ENCODE data around the gene DST.

The DST gene

DNA sequence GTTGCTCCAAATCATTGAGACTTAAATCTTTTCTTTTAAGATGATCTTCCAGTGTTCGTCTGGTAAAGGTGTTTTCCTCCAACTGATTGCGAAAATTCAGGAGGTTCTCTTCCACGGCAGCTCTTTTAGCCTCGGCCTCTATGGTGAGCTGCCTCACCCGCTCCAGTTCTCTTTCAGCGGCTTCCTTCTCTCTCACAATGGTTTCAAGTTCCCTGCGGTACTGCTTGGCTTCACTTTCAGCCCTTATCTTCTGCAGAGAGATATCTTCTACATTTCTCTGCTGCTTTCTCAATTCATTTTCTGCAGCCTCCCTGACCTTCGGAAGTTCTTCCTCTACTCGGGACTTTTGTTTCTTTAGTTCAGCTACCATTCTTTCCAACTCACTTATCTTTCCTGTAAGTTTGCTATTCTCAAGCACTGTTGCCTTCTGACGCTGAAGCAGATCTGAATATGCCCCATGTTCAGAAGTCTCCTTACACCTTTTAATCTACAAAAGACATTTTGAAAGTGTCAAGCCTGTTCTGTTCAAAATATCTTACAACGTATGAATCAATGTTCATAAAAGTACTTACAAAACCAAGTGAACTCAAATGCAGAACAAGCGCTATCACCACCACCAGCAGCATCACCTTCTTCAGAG lies 22.3 kb downstream of the DST start:
- DNase-seq, result no peak

- no peak for DNase-seq
Observed at GRCh38 chr6:56618050-56618449, 24.6 kb downstream of the DST start.

- no peak for DNase-seq
Observed at GRCh38 chr6:56616967-56617366, 25.7 kb downstream of the DST start.

DNA sequence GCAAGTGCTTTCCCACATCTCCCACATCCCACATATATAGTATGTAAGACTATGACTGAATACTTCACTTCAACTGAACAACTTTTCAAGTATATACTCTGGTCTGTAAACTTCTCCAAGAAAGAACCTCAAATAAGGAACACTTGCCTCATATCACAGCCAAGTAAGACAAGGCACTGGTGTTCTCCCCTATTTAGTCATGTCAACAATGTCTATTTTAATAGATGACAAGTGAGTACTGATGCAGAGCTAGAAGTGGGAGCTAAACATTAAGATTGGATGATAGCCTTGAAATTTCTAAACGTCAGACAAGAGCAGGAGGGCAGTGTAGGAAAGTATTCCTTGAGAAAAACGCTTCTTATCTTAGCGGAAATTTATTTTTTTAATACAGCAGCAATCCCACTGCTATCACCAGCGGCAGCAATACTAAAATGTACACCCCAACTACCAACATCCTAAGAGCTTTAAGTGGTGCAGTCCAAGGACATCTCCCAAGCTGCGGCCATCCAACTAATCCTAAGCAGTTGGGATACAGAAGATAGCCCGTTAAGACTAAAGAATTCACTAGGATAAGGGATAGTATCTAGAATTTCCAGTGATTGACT lies 29.3 kb downstream of the DST start:
- no peak for DNase-seq

- DNase-seq, result no peak
Observed at GRCh38 chr6:56608332-56608731, 34.4 kb downstream of the DST start.

- DNase-seq, result no peak
Observed at GRCh38 chr6:56607111-56607752, 35.5 kb downstream of the DST start.

- DNase-seq, result no peak
Observed at GRCh38 chr6:56605435-56605834, 37.3 kb downstream of the DST start.

- DNase-seq, result no peak
Observed at GRCh38 chr6:56604186-56604585, 38.5 kb downstream of the DST start.

- DNase-seq, result no peak
Observed at GRCh38 chr6:56601390-56601789, 41.3 kb downstream of the DST start.

DNA sequence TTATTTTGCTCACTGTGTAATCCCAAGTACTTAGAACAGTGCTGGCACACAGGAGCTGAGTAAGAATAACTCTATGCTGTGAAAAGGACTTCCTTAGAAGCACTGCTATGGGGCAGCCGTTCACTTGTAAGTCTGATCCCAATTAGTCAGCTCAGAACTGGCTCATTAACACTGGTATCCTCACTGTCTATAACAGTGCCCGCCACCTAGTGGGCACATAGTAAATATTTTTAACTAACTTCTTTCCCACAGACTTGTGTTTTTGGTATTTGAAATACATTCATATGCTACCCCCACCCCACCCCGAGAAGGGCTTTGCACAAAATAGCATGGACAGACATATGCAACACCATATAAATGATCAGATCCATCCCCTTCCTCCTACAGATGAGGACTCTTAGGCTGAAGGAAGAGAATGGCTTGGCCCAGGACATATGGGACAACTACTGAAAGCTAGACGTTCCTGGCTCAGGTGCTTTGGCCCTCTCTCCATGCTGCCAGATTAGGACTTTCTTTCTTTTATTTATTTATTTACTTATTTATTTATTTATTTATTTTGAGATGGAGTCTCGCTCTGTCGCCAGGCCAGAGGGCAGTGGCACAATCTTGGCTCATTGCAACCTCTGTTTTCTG lies 47.1 kb downstream of the DST start:
- peak; percentile 69 for DNase-seq

GRCh38 chr6:56594699-56595098 lies 48.0 kb downstream of the DST start:
- no peak for DNase-seq

GRCh38 chr6:56593801-56594318 lies 48.8 kb downstream of the DST start:
- DNase-seq, result no peak

DNA sequence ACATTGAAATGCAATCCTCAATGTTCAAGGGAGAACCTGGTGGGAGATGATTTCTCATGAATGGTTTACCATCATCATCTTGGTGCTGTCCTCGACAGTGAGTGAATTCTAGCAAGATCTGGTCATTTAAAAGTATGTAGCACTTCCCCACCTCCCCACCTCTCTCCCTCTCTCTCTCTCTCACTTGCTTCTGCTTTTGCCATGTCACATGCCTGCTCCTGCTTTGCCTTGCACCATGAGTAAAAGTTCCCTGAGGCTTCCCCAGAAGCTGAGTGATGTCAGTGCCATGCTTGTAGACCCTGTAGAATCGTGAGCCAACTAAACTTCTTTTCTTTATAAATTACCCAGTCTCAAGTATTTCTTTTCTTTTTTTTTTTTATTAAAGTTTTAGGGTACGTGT lies 60.5 kb downstream of the DST start:
- no peak for DNase-seq

- DNase-seq, result no peak
Observed at GRCh38 chr6:56581296-56581925, 61.3 kb downstream of the DST start.

GRCh38 chr6:56580271-56580670 lies 62.4 kb downstream of the DST start:
- DNase-seq, result no peak

GRCh38 chr6:56579155-56579851 lies 63.4 kb downstream of the DST start:
- no peak for DNase-seq

DNA sequence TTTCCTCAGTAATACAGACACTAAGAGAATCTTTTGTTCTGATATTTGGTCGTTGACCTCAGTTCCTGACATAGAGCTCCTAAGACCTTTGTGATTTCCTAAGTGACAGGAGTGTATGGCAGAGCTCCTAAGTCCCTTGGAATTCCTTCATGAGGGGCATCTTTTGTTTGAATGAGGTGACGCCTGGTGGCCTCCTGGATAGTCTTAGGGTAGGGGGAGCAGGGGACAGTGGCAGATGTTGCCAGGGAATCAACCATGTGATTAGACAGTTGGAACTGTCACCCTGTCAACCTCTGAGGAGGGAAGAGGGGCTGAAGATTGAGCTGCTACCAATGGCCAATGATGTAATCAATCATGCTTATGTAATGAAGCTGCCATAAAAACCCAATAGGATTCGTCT lies 67.0 kb downstream of the DST start:
- DNase-seq, result no peak

DNA sequence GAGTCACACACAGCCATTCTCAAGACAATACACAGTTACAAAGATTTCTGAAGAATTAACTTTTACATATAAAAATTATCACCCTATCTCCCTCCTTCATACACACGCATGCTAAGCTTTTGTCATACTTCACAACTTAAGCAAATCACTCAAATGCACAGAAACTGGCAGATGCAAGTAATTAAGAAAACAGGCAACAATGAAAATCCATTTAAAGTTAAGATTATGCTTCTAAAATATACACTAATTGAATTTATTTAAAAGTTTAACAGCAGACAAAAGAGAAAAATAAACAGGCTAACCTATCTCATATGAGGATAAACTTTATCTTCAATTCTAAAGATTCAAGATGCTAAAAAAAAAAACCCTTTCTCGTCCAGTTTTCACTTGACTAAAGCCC lies 68.4 kb downstream of the DST start:
- DNase-seq, result no peak

GRCh38 chr6:56573624-56574023 lies 69.1 kb downstream of the DST start:
- no peak for DNase-seq

DNA sequence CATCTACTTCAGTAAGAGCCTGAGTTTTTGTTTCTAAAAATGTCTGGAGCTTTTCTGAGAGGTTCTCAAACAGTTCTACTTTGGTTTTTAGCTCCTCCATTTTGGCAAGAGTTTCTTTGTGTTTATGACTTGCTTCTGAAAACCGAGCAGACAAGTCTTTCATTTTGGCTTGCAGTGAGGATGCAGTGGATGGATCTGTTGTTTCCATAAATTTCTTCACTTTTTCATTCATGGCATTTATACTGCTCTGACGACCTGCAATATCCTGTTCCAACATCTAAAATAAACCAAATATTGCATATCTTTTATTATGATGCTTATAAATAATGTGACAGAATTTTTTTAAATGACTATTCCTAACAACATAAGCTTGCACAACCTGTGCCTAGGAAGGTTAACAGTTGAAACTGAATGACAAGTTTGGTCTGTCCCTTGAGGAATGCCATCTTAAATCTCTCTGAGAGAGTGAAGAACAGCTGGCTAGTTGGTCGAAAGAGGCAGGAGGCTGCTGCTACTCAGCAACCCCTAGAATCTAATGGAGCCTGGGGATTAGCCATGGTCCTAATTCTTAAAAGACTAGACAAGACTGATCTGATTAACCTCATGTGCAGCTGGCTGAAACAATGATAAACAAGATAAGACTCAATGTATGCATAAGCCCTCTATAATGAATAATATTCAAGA lies 69.8 kb downstream of the DST start:
- no peak for DNase-seq

- no peak for DNase-seq
Observed at GRCh38 chr6:56571605-56572004, 71.1 kb downstream of the DST start.

Measured in stimulated activated CD4-positive, alpha-beta T cell treated with anti-CD3 and anti-CD28 coated beads, Interleukin-15, amount 100 ng/mL, for 24 hours (primary cell).